DMS153 treated with DMSO at 0.1 percent for 48 hours (cell line): ENCODE results near the gene GPS1.
"Not testable (repeated sequence)": the region's sequence is repeated elsewhere in the genome, so short reads cannot be mapped to it uniquely, and the experiment has no call there.

Experiments used
- DNase-seq: peaks from one replicate; lab custom pipeline; 2025; ENCODE audit not compliant: unreplicated experiment; lab: John Stamatoyannopoulos, UW

Gene GPS1

GRCh38 chr17:82025401-82026107, 26.1 kb upstream of the GPS1 start:
- no peak for DNase-seq

GRCh38 chr17:82028246-82028645, 23.5 kb upstream of the GPS1 start:
- DNase-seq: no peak

GRCh38 chr17:82028966-82029365, 22.7 kb upstream of the GPS1 start:
- no peak for DNase-seq

GRCh38 chr17:82029391-82029790, 22.3 kb upstream of the GPS1 start:
- DNase-seq: no peak

GRCh38 chr17:82029990-82030469, 21.7 kb upstream of the GPS1 start:
- DNase-seq: no peak

- peak; percentile 48 for DNase-seq
These were observed 21.0 kb upstream of the GPS1 start for GRCh38 chr17:82030470-82031302.

GRCh38 chr17:82031303-82031884, 20.3 kb upstream of the GPS1 start, which contains the start of gene RAC3:
Gene RAC3 (plus strand): TSS chr17:82031678. CDS start chr17:82031762, 84 bp downstream.
- peak; percentile 11 for DNase-seq

GRCh38 chr17:82031885-82032627, 19.6 kb upstream of the GPS1 start:
- DNase-seq: peak; percentile 7

- DNase-seq: no peak
These were observed 18.2 kb upstream of the GPS1 start for GRCh38 chr17:82033359-82034085.

- no peak for DNase-seq
These were observed 17.2 kb upstream of the GPS1 start for GRCh38 chr17:82034371-82035011.

GRCh38 chr17:82035488-82035887, 16.2 kb upstream of the GPS1 start:
- no peak for DNase-seq

- DNase-seq: no peak
These were observed 15.6 kb upstream of the GPS1 start for GRCh38 chr17:82035956-82036633.

GRCh38 chr17:82036634-82037091, 15.0 kb upstream of the GPS1 start:
- DNase-seq: no peak

- DNase-seq: peak; percentile 92
These were observed 14.4 kb upstream of the GPS1 start, which contains the start of gene DCXR for GRCh38 chr17:82037092-82037888. Gene DCXR (minus strand): TSS chr17:82037697. CDS start chr17:82037682, 15 bp downstream.

GRCh38 chr17:82037889-82038195, 13.9 kb upstream of the GPS1 start:
- DNase-seq: no peak

GRCh38 chr17:82038796-82039409, 12.8 kb upstream of the GPS1 start:
- not testable (repeated sequence) for DNase-seq

GRCh38 chr17:82039695-82040299, 11.9 kb upstream of the GPS1 start:
- DNase-seq: no peak
